ENCODE measurements around the gene SLC25A28.

The SLC25A28 gene

GRCh38 chr10:99564361-99564760 lies 55.9 kb downstream of the SLC25A28 start:
- Histone ChIP-seq H3K4me3 (ENCODE audit: low read depth in 1 of 2, low read length in 2 of 2) (no peak overlapping the region), H3K9ac (ENCODE audit: low read depth in 1 of 2, low read length in 2 of 2) (no peak overlapping the region), H3K27me3 (ENCODE audit: control insufficient read depth in 1 of 2, insufficient read depth in 2 of 2, low read length in 2 of 2) (no peaks in the 10 kb centered on the region), H3K27ac (ENCODE audit: low read depth, low read length) (no peak overlapping the region), H3K36me3 (ENCODE audit: control insufficient read depth in 1 of 2, insufficient read depth in 2 of 2, low read length in 2 of 2) (no peaks in the 10 kb centered on the region), H3K4me1 (ENCODE audit: control insufficient read depth in 1 of 2, insufficient read depth in 2 of 2, low read length in 2 of 2) (no peaks in the 10 kb centered on the region), H3K9me3 (ENCODE audit: control insufficient read depth in 1 of 2, low read length in 2 of 2) (no peaks in the 10 kb centered on the region)

DNA sequence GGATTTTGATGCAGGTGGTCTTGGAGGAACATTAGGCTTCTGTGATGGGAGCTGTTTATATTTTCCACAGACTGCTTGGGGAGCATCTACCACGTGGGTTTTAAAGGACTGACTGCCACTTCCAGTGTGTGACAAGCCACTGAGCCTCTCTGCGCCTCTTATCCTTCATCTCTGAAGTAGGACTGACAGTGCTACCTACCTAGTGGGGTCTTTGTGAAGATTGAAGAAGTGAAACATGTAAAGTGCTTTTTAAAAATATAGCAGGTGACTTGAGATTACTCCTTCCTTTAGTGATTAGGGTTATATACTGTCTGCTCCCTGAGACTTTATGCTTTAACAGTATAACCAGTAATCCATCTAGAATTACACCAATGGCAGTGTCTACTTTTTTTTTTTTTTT lies 57.6 kb downstream of the SLC25A28 start:
- peaks cover 0 to 6% of the 10 kb centered on the region in 2 donors for H3K27me3 ChIP-seq (ENCODE audit: control insufficient read depth in 1 of 2, insufficient read depth in 2 of 2, low read length in 2 of 2)
- H3K9ac ChIP-seq (ENCODE audit: low read depth in 1 of 2, low read length in 2 of 2), result no peak overlapping the region
- no peaks in the 10 kb centered on the region for H3K9me3 ChIP-seq (ENCODE audit: control insufficient read depth in 1 of 2, low read length in 2 of 2)
- no peak overlapping the region for H3K4me3 ChIP-seq (ENCODE audit: low read depth in 1 of 2, low read length in 2 of 2)
- H3K27ac ChIP-seq (ENCODE audit: low read depth, low read length), result no peak overlapping the region
- H3K4me1 ChIP-seq (ENCODE audit: control insufficient read depth in 1 of 2, insufficient read depth in 2 of 2, low read length in 2 of 2), result no peaks in the 10 kb centered on the region
- no peaks in the 10 kb centered on the region for H3K36me3 ChIP-seq (ENCODE audit: control insufficient read depth in 1 of 2, insufficient read depth in 2 of 2, low read length in 2 of 2)

Data from duodenal mucosa (tissue), 2 donors.